Amniotic epithelial cell (primary cell): ENCODE measurements around the gene POLR3H.
A peak's percentile ranks its signal among the peaks of the same experiment; 100 is the strongest.

ENCODE experiments used
- DNase-seq: peaks from one replicate; pipeline ENCODE4 v3.0.0-alpha.2; 2010; ENCODE audit warnings: low read depth

POLR3H gene

DNA sequence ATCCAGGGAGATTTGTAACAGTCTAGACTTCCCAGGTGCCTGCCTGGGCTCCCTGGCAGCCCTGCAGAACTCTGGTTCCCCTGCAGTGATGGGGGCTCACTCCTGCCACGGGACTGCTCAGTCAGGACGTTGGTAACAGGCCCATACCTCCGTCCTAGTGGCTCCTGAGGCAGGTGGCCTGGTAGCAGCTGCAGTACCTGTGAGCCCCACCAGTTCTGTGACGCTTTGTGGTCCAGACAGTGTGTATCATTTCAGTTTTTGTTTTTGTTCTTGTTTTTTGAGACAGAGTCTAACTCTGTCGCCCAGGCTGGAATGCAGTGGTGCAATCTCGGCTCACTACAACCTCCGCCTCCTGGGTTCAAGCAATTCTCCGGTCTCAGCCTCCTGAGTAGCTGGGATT is 27.8 kb downstream of the POLR3H start:
- no peak for DNase-seq

DNA sequence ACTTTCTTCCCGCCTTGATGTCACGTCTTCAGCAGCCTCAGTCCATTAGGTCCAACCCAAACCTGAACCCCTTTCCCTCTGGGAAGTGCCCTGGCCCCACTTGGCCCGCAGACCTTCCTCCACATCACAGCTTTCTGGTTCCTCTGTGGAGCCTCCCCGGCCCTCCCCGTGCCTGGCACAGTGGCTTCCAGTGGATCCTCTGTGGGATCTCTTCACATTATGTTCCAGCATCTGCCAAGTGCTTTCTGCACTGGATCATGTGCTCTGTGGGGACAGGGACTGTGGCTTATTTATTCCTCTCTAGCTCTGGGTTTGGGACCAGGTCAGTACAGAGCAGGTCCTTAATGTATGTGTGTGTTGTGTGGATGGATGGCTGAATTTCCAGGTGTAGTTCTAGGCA is 30.9 kb downstream of the POLR3H start:
- DNase-seq: no peak

DNA sequence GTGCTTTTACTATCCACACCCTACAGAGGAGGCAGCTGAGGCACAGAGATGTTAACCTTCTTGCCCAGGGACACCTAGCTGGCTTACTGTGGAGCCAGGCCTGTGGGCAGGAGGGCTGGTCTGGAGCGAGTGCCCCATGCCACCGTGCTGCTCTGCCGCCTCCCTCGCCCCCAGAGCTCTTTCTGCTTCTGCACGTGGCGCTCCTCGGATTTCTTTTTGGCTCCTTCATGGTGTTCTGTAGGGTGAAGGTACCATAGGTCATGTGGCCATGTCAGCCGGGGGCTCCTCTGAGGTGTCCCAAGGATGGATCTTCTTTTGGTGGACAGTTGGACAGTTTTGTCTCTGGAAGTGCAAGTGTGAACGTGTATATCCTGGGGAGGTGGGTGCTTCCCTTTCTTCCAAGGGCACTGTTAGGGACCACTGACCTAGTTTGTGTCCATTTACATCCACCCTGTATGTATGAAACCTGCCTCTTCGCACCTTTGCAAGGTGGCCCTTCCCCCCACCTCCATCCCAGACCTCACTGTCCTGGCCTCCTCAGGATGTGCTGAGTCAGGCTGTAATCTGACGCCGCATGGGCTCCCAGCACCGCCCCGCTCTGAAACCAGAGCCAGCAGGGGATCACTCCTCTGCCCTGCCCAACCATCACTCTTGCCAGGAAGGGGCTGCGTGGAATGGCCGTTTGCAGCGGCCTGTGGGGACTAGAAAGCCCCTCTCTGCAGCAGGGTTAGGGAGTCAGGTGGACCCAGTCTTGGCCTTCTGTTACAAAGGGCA is 31.7 kb downstream of the POLR3H start:
- DNase-seq: peak; percentile 78

DNA sequence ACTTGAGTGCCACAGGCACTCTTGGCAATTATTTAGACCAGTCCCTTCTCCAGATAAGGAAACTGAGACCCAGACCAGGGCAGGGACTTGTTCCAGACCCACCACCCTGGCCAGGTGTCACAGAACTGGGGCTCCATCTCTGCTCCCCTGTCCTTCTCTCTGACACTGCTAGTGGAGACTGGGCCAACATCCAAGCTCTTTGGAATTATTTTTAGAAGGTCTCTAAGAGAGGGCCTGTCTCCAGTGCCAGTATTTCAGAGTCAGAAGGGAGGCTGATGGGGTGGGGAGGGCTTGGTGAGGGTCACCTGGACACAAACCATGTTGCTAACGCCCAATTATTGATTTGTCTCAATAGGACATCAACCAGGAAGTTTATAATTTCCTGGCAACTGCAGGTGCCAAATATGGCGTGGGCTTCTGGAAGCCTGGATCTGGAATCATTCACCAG is 32.7 kb downstream of the POLR3H start:
- DNase-seq: no peak

DNA sequence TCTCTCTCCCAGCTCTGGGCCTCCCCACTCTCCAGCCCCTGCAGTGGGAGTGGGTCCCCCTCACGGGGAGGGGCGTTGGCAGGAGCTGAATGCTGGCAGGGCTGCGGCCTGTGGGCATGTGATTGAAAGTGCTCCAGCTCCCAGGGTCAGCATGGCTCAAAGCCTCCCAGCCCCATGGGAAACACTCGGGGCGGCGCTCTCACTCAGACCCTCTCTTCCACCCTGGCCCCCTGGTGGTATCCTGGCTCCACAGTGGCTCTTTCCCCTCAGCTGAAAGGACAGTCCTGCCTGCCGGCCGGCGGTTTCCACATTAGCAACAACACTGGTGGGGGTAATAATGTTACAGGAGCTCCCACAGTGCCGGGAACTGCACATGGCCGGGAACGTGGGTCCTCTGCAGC is 35.5 kb downstream of the POLR3H start:
- no peak for DNase-seq

DNA sequence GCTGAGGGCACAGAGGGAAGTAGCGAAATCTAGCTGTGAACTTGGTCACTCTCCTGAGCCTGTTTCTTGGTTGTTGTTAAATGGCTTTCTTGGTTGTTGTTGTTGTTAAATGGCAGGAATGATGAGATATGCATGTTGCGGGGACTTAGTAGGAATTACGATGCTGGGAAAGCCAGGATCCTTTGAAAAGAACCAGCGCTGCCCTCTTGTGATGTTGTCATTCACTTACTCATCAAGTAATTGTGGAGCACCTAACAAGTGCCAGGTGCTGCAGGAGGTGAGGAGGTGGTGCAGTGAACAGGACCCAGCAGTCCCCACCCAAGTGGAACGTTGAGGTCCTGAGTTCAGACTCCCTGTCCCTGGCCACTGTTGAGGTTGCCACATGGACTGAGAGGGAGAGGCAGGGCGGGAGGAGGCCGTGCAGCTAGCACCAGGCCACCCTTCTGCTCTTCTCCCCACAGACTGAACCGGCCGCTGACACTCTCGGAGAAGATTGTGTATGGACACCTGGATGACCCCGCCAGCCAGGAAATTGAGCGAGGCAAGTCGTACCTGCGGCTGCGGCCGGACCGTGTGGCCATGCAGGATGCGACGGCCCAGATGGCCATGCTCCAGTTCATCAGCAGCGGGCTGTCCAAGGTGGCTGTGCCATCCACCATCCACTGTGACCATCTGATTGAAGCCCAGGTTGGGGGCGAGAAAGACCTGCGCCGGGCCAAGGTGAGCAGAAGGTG is 36.8 kb downstream of the POLR3H start:
- DNase-seq: no peak

DNA sequence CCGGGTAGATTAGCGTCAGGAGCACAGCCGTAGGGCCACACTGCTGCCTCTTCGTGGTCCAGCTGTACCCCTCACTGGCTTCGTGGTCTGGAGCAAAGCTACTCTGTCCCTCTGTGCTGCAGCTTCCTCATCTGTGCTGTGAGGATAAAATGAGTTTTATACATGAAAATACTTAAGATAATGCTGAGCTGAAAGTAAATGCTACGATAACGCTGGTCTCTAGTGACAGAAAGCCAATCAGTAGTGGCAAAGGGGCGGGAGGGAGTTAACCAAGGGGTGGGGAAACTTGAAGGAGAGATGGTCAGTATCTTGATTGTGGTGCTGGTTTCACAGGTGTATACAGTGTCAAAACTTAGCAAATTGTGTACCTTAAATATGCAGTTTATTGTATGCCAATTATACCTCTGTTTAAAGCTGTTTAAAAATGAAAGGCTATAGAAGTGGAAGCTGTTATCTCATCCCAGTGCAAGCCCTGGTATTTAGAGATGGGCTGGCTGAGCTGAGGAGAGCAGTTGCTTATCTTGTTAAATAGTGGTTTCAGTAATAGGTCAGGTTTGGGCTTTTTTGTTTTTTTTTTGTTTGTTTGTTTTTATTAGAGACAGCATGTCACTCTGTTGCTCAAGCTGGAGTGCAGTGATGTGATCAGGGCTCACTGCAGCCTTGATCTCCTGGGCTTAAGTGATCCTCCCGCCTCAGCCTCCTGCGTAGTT is 38.6 kb downstream of the POLR3H start:
- DNase-seq: no peak

DNA sequence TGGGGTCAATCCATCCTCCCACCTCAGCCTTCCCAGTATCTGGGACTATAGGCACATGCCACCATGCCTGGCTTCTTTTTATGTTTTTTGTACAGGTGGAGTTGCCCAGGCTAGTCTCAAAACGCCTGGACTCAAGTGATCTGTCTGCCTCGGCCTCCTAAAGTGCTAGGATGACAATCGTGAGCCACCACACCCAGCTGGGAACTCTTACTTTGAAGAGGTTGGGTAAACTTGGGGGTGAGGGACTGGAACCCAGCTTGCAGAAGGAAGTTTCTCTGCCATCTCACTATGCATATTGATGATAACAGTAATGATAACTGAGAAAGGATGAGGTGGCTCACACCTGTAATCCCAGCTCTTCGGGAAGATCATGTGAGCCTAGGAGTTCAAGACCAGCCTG is 39.5 kb downstream of the POLR3H start:
- DNase-seq: no peak

DNA sequence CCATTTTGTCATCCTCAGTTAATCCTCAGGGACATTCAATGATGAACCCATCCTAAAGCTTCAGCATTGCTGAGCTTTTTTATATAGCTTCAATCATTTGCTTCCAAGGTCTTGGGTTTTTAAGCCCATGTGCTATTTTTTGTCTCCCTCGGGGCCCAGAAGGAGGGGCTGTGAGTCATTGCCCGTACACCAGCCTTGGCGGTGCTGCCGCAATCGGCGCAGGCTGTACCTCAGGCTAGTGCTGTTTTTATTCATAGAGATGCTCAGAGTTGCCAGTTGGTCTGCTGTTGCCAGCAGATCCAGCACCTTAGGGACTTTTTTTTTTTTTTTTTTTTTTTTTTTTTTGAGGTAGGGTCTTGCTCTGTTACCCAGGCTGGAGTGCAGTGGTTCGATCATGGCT is 39.9 kb downstream of the POLR3H start:
- DNase-seq: peak; percentile 17

DNA sequence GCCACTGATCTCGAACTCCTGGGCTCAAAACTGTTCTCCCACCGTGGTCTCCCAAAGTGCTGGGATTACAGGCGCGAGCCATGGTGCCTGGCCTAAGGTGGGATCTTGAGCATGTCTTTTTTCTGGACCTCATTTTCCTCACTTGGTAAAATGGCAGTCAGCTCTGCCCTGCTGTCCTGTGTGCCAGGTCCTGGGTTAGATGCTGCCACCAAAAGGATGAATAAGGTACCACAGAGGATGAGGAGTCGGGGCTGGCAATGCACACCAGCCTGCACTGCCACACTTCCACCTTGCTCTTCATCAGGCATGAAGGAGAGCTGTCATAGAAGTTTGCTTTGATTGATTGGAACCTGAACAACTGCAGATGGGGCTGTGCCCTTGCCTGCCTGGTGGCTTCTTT is 43.1 kb downstream of the POLR3H start:
- peak; percentile 26 for DNase-seq

DNA sequence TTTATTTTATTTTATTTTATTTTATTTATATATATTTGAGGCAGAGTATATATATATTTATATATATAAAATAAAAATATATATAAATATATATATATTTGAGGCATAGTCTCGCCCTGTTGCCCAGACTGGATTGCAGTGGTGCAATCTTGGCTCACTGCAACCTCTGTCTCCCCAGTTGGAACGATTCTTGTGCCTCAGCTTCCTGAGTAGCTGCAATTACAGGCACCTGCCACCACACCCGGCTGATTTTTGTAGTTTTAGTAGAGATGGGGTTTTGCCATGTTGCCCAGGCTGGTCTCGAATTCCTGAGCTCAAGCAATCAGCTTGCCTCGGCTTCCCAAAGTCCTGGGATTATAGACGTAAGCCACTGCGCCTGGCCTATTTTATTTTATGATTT is 44.0 kb downstream of the POLR3H start:
- DNase-seq: no peak

DNA sequence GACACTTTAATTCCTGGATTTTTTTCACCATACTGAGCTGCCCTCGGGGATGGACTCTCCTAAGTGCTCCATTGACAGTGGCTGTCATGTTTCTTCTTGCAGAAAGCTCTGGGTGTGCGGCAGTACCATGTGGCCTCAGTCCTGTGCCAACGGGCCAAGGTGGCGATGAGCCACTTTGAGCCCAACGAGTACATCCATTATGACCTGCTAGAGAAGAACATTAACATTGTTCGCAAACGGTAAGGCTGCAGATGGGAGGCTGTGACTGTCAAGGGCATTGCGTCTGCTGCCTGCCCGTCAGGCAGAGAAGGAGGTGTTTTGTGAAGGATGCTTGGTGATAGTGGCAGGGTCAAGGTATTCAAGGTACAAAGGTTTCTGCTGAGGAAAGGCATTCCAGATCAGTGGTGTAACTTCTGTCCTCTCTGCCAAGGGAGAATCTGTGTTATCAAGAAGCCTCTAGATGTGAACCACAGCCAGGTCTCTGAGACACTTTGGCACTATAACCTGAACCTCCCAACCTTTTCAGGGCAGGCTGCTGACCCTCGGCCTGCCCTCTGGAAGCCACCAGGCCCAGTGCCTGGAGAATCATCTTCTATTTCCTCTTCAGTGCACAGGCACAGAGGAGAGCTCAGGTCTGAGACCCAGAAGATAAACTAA is 44.5 kb downstream of the POLR3H start:
- no peak for DNase-seq

DNA sequence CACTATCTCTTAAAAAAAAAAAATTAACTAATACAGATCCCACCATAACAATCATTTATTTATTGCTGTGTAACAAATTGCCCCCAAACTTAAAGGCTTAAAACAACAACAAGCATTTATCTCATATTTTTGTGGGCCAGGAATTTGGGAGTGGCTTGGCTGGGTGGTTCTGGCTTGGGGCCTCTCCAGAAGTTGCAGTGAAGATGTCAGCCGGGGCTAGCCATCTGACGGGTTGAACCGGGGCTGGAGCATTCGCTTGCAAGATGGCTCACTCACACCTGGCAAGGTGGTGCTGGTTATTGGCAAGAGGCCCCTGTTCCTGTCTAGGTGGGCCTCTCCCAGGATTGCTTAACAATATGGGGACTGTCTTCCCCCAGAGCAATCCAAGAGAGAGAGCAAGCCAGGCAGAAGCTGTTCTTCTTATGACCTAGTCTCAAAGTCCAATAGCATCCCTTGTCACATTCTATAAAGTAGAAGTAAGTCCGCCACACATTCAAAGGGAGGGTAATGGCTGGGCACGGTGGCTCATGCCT is 45.9 kb downstream of the POLR3H start:
- DNase-seq: no peak

DNA sequence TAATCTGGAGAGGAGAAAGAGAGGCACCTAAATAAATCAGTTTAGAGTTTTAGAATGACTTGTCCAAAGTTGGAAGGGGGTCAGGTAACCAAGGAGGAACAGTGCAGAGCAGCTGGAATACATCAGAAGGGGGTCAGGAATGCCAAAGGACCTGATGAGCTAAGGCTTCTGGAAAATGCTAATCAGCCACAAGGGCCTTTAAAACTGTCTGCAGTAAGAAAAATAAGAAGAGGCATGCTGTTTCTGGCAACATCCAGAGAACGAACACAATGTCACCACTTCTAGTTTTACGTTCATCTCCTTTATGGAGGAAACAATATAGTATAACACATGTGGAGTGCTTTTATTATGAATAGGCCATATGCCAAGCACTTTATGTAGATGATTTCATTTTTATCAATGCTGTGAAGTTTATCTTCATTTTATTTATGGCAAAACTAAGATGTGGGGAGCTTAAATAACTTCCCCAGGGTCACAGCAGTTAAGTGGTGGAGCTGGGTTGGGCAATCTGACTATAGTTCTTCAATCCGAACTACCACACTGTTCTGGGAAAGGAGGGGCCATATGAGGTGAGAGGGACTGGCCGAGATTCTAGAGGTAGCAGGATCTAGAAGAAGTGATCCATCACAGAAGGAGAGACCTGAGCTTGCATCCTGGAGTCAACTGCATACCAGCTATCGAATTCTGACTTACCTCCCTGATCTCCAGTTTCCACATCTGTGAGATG is 52.7 kb downstream of the POLR3H start:
- peak; percentile 60 for DNase-seq

DNA sequence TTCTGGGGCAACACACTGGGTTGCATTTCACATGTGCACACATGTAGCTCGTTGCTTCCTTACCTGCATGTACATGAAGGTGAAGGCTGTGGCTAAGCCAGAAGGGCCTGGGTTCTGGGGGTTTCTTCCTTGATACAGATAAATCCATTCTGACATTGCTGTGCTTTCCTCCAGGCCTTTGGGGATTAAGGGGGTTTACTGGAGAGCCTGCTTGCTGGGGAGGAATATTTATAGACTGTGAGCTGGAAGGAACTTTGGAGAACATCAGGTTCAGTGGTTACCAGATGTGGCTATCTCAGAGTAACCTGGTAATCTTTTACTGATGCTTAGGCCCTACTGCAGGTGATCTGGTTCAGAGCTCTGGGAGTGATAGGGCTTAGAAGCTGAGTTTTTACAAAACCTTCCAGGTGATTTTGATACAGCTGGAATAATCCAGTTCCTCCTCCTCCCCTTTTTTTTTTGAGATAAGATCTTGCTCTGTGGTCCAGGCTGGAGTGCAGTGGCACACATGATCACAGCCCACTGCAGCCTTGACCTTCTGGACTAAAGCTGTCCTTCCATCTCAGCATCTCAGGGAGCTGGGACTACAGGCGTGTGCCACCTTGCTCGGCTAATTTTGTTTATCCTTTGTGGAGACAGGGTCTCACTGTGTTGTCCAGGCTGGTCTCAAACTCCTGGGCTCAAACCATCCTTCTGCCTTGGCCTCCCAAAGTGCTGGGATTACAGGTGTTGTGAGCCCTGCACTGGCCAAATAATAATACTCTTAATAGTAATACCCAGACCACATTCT is 55.5 kb downstream of the POLR3H start:
- no peak for DNase-seq

DNA sequence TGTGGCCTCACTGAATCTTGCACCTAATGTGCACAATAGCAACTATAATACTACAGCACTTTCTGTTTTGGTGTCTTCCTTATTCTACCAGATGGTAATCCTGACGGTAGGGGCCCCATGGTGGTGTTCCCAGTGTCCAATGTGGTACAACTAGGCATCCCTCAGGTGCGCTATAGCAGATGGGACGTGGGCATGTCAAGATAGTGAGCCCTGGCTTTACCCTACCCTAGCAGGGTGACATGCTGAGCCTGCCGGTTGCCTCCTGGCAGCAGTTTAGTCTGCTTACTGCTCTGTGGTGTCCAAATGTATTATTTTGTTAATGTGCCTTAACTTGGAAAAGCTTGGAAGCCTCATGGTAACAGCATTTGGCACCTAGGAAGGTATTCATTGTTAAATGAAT is 56.2 kb downstream of the POLR3H start:
- no peak for DNase-seq

DNA sequence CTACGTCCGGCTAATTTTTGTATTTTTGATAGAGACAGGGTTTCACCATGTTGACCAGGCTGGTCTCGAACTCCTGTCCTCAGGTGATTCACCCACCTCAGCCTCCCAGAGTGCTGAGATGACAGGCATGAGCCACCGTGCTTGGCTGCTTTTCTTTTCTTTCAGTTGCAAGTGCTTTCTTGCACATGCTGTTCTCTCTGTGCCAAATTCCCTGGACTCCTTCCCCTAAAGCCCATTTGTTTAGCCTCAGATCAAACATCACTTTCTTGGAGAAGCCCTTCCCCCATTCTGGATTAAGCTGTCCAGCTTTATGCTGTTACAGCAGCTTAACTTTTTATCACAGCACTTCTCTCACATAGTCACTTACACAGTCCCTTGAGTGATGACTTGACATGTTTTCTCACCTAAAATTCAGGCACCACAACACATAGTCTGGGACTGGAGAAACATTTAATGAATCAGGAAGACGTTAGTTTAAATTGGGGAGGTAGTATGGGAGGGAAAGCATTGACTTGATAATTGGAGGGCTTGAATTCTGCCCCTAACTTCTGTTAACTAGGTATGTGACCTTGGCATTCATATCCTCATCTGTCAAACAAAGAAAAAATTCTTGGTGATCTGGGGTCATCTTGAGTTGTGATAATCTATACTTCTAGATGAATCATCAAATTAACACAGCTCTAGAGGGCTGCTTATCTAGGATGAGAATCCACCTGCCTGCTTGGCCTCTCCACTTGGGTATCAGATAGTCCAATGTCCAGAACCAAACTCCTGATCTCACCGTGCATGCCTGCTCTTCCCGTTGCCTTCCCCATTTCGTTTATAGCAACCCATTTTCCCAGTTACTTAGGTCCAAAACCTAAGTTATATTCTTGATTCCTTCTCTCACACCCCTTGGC is 57.0 kb downstream of the POLR3H start:
- peak; percentile 11 for DNase-seq

DNA sequence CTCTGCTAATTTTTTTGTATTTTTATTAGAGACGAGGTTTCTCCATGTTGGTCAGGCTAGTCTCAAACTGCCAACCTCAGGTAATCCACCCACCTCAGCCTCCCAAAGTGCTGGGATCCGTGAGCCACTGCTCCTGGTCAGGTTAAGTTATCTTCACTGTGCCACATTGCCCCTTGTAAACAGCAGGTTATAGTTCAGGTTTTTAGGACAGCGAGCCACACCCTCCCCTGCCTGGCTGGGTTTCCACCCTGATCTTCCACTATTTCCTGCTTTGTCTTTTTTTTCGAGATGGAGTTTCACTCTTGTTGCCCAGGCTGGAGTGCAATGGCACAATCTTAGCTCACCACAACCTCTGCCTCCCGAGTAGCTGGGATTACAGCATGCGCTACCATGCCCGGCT is 59.2 kb downstream of the POLR3H start:
- no peak for DNase-seq

DNA sequence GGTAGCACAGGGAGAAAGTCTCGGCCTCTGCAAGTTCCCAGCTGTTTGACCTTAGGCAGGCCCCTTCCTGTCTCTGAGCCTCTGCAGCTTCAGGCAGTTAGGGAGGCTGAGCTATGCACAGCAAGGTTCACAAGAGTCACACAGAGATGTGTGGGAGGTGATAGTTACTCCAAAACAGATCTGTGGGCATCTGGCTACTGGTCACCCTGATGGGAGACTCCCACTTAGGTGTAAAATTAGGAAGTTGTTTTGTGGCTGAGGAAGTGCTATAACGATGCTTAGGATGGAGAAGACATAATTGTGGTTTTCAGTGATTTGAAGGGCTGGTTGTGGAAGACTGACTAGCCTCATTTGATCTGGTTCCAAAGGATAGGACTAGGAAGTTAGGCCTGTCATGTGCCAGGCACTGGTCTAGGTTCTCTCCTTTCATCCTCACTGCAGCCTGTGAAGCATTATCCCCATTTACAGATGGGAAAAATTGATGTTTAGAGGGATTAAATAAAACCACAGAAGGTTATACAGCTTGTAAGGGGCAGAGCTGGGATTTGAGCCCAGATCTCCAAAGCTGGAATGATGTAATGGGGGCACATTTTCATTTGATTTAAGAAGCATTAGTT is 61.8 kb downstream of the POLR3H start:
- DNase-seq: peak; percentile 71
